Activated B cell treated with CpG ODN at 0.5 μM for 24 hours (primary cell): ENCODE results near the gene SPATA24. TPM values are rescaled to one million over a fixed set of nuclear protein-coding genes. Genes with fewer than 3 reads are reported as not detected.

Source experiments
- ATAC-seq: fragments of 200-7000 bp; cut with Tn5 transposase; one replicate; pipeline ENCODE4 v1.10.0; 2021; ENCODE audit warnings: low read depth, mild to moderate bottlenecking, moderate library complexity
- CTCF ChIA-PET: fragments of 350-600 bp; sonication (Branson Sonifier 250); formaldehyde crosslinking; loops from one replicate; lab custom pipeline; 2021; ENCODE audit warnings: antibody characterized with exemption; lab: Charles Lee
- POLR2A ChIA-PET: fragments of 350-600 bp; sonication (Branson Sonifier 250); formaldehyde crosslinking; loops from one replicate; lab custom pipeline; 2021; ENCODE audit warnings: antibody characterized with exemption; lab: Charles Lee
- DNase-seq: peaks from one replicate; pipeline ENCODE4 v3.0.0; 2022
- H3K27ac Mint-ChIP-seq: one replicate; pipeline ENCODE4 v1.8.0; 2020; ENCODE audit warnings: mixed read lengths
- H3K27me3 Mint-ChIP-seq: one replicate; pipeline ENCODE4 v1.8.0; 2021; ENCODE audit warnings: mixed read lengths
- H3K36me3 Mint-ChIP-seq: one replicate; pipeline ENCODE4 v1.8.0; 2021; ENCODE audit warnings: low read depth, mixed read lengths
- H3K4me1 Mint-ChIP-seq: one replicate; pipeline ENCODE4 v1.8.0; 2021; ENCODE audit warnings: mixed read lengths
- H3K4me3 Mint-ChIP-seq: one replicate; pipeline ENCODE4 v1.8.0; 2020; ENCODE audit warnings: mild to moderate bottlenecking, mixed read lengths
- H3K9me3 Mint-ChIP-seq: one replicate; pipeline ENCODE4 v1.8.0; 2020; ENCODE audit warnings: mixed read lengths
- intact Hi-C: fragments of 100-400 bp; cut with micrococcal nuclease; formaldehyde crosslinking; loops from one replicate; pipeline ENCODE4 v1.15.1; 2024
- total RNA-seq: library from RNA; stranded (reverse); gene quantifications from 2 replicates; pipeline ENCODE4 v1.2.3, GENCODE V29; 2022
- TF ChIP-seq, protein P1 (sequence below): fragments of 200-600 bp; IDR thresholded peaks from one replicate; pipeline ENCODE4 v1.8.0; 2022; ENCODE audit warnings: antibody characterized with exemption, mild to moderate bottlenecking

The SPATA24 gene
- total RNA-seq, 1 donor from 2014 or later: 6.4 TPM

DNA sequence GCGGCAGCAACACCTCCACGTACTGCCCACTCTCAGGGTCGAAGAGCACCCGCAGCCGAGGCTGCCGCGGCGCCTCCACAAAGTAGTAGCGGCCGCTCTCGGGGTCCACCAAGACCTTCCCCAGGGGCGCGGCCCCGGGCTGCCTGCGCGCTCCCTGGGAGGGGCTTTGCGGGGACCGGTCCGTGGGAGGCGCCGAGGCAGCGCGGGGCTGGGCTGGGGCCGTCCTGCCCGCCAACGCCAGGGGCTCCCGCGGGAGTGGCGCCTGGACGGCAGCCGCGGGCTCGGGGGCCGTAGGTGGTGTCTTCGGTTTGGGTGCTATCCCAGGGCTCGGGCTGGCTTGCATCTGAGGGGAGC is 11.6 kb downstream of the SPATA24 start:
- H3K36me3 Mint-ChIP-seq: peaks cover 10% of the 10 kb centered on the region
- ChIA-PET POLR2A (interaction anchor here (1.0 to 7.5 kb wide), 8 partner anchors 12 to 169 kb away, joined by 3 to 112 read pairs (median 9); partner anchors contain the start of genes MATR3, PAIP2, SPATA24 and UBE2D2), CTCF (interaction anchor here (1.2 to 3.4 kb wide), 3 partner anchors 15 to 50 kb away, joined by 3 to 17 read pairs (median 7); partner anchors contain the start of gene PAIP2)
- H3K4me1 Mint-ChIP-seq: peaks cover 45% of the 10 kb centered on the region
- intact Hi-C loops: loop anchor here (1.0 to 10.0 kb wide), 11 partner anchors 12 to 850 kb away; partner anchors contain the start of genes ETF1, HSPA9, MATR3 and PAIP2
- peak overlapping the region; percentile 94 for H3K4me3 Mint-ChIP-seq
- H3K27ac Mint-ChIP-seq: peak overlapping the region; percentile 95
- no peak for DNase-seq
- no peaks in the 10 kb centered on the region for H3K27me3 Mint-ChIP-seq
- ATAC-seq: peak; percentile 18
- TF ChIP-seq, protein P1, sequence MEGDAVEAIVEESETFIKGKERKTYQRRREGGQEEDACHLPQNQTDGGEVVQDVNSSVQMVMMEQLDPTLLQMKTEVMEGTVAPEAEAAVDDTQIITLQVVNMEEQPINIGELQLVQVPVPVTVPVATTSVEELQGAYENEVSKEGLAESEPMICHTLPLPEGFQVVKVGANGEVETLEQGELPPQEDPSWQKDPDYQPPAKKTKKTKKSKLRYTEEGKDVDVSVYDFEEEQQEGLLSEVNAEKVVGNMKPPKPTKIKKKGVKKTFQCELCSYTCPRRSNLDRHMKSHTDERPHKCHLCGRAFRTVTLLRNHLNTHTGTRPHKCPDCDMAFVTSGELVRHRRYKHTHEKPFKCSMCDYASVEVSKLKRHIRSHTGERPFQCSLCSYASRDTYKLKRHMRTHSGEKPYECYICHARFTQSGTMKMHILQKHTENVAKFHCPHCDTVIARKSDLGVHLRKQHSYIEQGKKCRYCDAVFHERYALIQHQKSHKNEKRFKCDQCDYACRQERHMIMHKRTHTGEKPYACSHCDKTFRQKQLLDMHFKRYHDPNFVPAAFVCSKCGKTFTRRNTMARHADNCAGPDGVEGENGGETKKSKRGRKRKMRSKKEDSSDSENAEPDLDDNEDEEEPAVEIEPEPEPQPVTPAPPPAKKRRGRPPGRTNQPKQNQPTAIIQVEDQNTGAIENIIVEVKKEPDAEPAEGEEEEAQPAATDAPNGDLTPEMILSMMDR: no peak
- no peaks in the 10 kb centered on the region for H3K9me3 Mint-ChIP-seq

- DNase-seq: peak; percentile 41
- Mint-ChIP-seq H3K27me3 (no peaks in the 10 kb centered on the region), H3K4me1 (peaks cover 51% of the 10 kb centered on the region), H3K27ac (peak overlapping the region; percentile 95), H3K36me3 (peaks cover 10% of the 10 kb centered on the region), H3K9me3 (no peaks in the 10 kb centered on the region), H3K4me3 (peak overlapping the region; percentile 89)
- TF ChIP-seq, protein P1: no peak
- ATAC-seq: peak; percentile 2
- CTCF ChIA-PET: interaction anchor here (1.2 to 3.4 kb wide), 3 partner anchors 14 to 50 kb away, joined by 3 to 17 read pairs (median 7); partner anchors contain the start of gene PAIP2
- intact Hi-C loops: loop anchor here (1.0 to 10.0 kb wide), 11 partner anchors 13 to 849 kb away; partner anchors contain the start of genes ETF1, HSPA9, MATR3 and PAIP2
- POLR2A ChIA-PET: interaction anchor here (0.8 to 7.5 kb wide), 10 partner anchors 12 to 194 kb away, joined by 3 to 112 read pairs (median 12); partner anchors contain the start of genes MATR3, PAIP2, SIL1 and SPATA24
Observed at GRCh38 chr5:139391570-139392323, 12.1 kb downstream of the SPATA24 start.

- no peak for DNase-seq
- Mint-ChIP-seq H3K9me3 (no peaks in the 10 kb centered on the region), H3K4me1 (peaks cover 59% of the 10 kb centered on the region), H3K27ac (peak overlapping the region; percentile 95), H3K36me3 (peaks cover 10% of the 10 kb centered on the region), H3K27me3 (no peaks in the 10 kb centered on the region), H3K4me3 (peak overlapping the region; percentile 89)
- ChIA-PET CTCF (interaction anchor here (3.3 to 3.4 kb wide), 2 partner anchors 13 to 49 kb away, joined by 7 to 17 read pairs; partner anchors contain the start of gene PAIP2), POLR2A (interaction anchor here (0.8 to 7.5 kb wide), 12 partner anchors 10 to 193 kb away, joined by 3 to 112 read pairs (median 7); partner anchors contain the start of genes MATR3, PAIP2, SIL1 and SPATA24)
- TF ChIP-seq, protein P1: no peak
- no peak for ATAC-seq
- intact Hi-C loops: loop anchor here (5.0 to 10.0 kb wide), 4 partner anchors 194 to 721 kb away; partner anchors contain the start of genes PURA and SIL1
Observed at GRCh38 chr5:139390639-139391569, 13.0 kb downstream of the SPATA24 start.

DNA sequence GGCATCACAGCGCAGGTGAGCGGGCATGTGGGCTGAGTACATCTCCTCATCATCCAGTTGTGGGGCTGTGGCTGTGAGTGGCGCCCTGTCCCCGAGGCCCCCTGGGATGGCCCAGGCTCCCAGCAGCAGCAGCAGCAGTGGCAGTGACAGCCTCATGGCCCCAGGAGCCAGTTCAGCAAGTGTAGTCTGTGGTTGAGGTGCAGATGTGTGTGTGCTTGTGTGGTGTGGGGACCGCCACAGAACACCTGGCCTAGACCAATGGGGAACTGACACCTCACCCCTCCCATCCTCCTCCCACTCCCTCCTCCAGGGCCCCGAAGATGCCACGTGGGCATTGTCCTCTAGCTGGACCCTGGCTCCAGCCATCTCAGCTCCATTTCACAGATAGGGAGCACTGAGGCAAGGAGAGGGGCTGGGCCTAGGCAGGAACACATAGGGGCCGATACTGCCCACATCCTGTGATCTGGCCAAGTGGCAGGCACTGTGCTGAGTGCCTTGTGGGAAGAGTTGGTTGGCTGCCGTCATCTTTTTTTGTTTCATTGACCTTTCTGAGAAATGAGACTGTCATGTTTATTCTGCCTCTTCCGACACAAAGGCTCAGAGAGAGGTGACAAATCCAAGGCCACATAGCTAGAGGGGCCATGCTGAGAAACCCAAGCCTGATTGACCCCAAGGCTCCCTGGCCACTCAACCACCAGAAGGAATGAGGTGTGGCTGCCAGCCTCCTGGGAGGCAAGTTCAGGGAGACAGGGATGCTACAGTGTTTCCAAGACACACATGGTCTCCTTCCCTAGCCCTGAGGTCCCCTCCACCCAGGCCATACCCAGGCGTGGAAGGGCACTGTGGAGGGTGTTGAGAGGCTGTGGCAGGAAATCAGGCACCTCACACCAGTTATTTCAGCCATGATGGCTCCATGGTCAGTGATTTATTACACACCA is 13.9 kb downstream of the SPATA24 start, which contains the start of gene MZB1:
MZB1 (minus strand) TSS at position 213 of the 938 bp plus-strand sequence; CDS start at position 156, 57 bp downstream.
- ChIA-PET POLR2A (interaction anchor here (0.6 to 7.5 kb wide), 12 partner anchors 11 to 866 kb away, joined by 3 to 112 read pairs (median 5); partner anchors contain the start of genes HSPA9, MATR3, PAIP2 and SPATA24), CTCF (interaction anchor here (0.7 to 3.4 kb wide), 3 partner anchors 13 to 139 kb away, joined by 3 to 17 read pairs (median 7); partner anchors contain the start of gene PAIP2)
- Mint-ChIP-seq H3K36me3 (peaks cover 10% of the 10 kb centered on the region), H3K4me1 (peaks cover 69% of the 10 kb centered on the region), H3K9me3 (no peaks in the 10 kb centered on the region), H3K27me3 (no peaks in the 10 kb centered on the region), H3K4me3 (peak within 1 kb of the TSS; percentile 88), H3K27ac (peak within 1 kb of the TSS; percentile 95)
- peak; percentile 57 for ATAC-seq
- TF ChIP-seq, protein P1: no peak
- intact Hi-C loops: loop anchor here (5.0 to 10.0 kb wide), 4 partner anchors 193 to 722 kb away; partner anchors contain the start of genes PURA and SIL1
- peak; percentile 67 for DNase-seq
